Body of pancreas (tissue), 4 donors: ENCODE measurements around the gene LRRC3C. TPM values are rescaled to one million over a fixed set of nuclear protein-coding genes. Genes with fewer than 3 reads are reported as not detected.

ENCODE experiments used
- ATAC-seq: fragments of 150-250 bp; one replicate; pipeline ENCODE4 v1.9.1; 2016
- DNase-seq, 4 donors: peaks; one replicate each; pipeline ENCODE4 v3.0.0-alpha.2; 2019
- H3K27ac ChIP-seq, 4 donors: fragments of 200-600 bp; sonication (generic); 1 replicate in 3 of 4; 2 replicates in 1 of 4; pipeline versions ENCODE4 v1.5.1 to v1.6.1; 2016 to 2019; ENCODE audit warnings: mild to moderate bottlenecking in 1 of 4, mixed read lengths in 1 of 4, moderate library complexity in 1 of 4
- H3K27me3 ChIP-seq, 2 donors: fragments of 200-600 bp; sonication (generic); one replicate each; pipeline ENCODE4 v1.6.0; 2016; ENCODE audit warnings: mild to moderate bottlenecking in 1 of 2
- H3K36me3 ChIP-seq, 2 donors: fragments of 200-600 bp; sonication (generic); replicated peaks in 1 of 2; 2 replicates each; pipeline ENCODE4 v1.5.1; 2016; ENCODE audit warnings: low read depth in 2 of 2; ENCODE audit not compliant: insufficient read depth in 1 of 2
- H3K4me1 ChIP-seq: fragments of 200-600 bp; sonication (generic); one replicate; pipeline ENCODE4 v1.6.0; 2016
- H3K4me3 ChIP-seq, 2 donors: fragments of 200-600 bp; sonication (generic); 1 replicate in 1 of 2; 2 replicates in 1 of 2; pipeline ENCODE4 v1.5.1; 2016 to 2019
- H3K9me3 ChIP-seq, 3 donors: fragments of 200-600 bp; sonication (generic); 1 replicate in 2 of 3; 2 replicates in 1 of 3; pipeline ENCODE4 v1.5.1; 2016
- POLR2A ChIP-seq, 3 donors: fragments of 450-650 bp; IDR thresholded peaks; one replicate each; pipeline ENCODE4 v1.6.1; 2016; ENCODE audit warnings: antibody characterized with exemption in 3 of 3, mild to moderate bottlenecking in 2 of 3
- WGBS, 2 donors: methylation state at CpG; one replicate each; pipeline ENCODE4 v1.1.5; 2017; 5-methylcytosine and 5-hydroxymethylcytosine counted together
- intact Hi-C: fragments of 100-400 bp; cut with DNase I; formaldehyde crosslinking; loops from one replicate; pipeline ENCODE4 v1.15.1; 2023
- total RNA-seq, 2 donors: library from RNA; depleted of rRNA; stranded (reverse); fragments of >200 nt; gene quantifications; one replicate each; pipeline ENCODE4 v1.1.0, GENCODE V29; 2016
- TF ChIP-seq, protein P1 (sequence below), 7 experiments: fragments of 450-650 bp in 4 of 7; fragments of 200-600 bp in 3 of 7; sonication (generic) in 3 of 7; IDR thresholded peaks; one replicate each; pipeline ENCODE4 v1.5.1; 2016 to 2019; ENCODE audit warnings: antibody characterized with exemption in 7 of 7

Gene LRRC3C
- total RNA-seq, 2 donors from 2014 or later = not detected

DNA sequence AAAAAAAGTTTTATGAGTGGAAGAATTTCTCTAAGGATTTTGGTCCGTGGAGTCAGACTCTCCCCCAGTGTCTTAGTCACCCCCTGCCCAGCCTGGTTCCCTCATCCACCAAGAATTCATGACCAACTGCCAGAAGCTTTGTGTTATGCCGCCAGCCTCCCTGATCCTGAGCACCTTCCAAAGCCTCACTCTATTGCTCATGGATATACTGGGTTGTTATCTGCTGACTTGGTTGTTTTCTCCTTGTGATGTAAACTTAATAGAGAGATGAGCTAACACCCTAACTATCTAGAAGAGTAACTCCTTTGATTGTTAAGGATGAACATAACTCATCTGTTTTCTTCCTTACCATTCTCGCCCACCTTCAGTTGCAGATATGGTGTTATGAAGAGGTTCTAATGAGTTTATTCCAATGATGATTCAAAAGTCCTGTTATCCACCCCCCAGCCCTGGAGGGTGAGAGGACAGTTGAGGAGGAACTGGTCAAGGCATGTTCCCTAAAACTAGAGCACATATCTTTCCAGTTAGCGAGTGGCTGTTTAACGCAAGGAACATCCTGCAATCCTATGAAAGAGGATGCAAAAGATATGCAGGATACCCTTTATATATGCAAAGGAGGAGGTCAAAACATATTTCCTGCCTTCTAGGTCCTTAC, 51.6 kb downstream of the LRRC3C start:
- Histone ChIP-seq H3K36me3 (peaks cover 0 to under 1% of the 10 kb centered on the region in 2 donors), H3K27ac (no peak overlapping the region), H3K4me3 (no peak overlapping the region), H3K27me3 (no peaks in the 10 kb centered on the region), H3K4me1 (peaks cover 17% of the 10 kb centered on the region), H3K9me3 (no peaks in the 10 kb centered on the region)
- ATAC-seq (no peak), DNase-seq (no peak)
- WGBS, 2 donors = 70% methylated on average over 5 of the region's 5 CpGs
- no peak for TF ChIP-seq POLR2A (IDR thresholded peaks at IDR 0.05)
- TF ChIP-seq, protein P1, sequence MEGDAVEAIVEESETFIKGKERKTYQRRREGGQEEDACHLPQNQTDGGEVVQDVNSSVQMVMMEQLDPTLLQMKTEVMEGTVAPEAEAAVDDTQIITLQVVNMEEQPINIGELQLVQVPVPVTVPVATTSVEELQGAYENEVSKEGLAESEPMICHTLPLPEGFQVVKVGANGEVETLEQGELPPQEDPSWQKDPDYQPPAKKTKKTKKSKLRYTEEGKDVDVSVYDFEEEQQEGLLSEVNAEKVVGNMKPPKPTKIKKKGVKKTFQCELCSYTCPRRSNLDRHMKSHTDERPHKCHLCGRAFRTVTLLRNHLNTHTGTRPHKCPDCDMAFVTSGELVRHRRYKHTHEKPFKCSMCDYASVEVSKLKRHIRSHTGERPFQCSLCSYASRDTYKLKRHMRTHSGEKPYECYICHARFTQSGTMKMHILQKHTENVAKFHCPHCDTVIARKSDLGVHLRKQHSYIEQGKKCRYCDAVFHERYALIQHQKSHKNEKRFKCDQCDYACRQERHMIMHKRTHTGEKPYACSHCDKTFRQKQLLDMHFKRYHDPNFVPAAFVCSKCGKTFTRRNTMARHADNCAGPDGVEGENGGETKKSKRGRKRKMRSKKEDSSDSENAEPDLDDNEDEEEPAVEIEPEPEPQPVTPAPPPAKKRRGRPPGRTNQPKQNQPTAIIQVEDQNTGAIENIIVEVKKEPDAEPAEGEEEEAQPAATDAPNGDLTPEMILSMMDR (IDR thresholded peaks at IDR 0.05) = no peak
- intact Hi-C loops = no loop called here

DNA sequence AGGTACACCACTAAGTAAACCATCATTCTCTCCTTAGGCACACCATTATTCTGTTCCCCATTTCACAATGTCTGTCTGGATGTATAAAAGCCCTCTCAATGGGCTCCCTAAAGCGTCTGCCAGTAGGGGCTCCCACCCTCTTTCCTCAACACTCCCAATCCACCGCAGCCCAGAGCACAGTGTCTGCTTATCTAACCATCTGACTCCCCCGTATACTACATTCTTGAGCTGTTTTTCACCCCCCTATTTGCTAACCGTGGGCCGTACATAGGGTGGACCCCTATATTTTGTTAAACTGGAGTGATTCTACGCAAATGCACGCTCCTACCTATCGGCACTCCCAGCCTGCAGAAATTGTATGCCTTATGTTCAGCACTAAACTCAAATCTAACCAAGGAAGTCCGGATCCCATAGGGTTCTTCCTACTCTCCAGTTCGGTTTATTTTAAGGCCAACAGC, 52.4 kb downstream of the LRRC3C start:
- TF ChIP-seq, protein P1 (IDR thresholded peaks at IDR 0.05) = no peak
- no peak for TF ChIP-seq POLR2A (IDR thresholded peaks at IDR 0.05)
- Histone ChIP-seq H3K9me3 (no peaks in the 10 kb centered on the region), H3K27me3 (no peaks in the 10 kb centered on the region), H3K36me3 (peaks cover 5 to 7% of the 10 kb centered on the region in 2 donors), H3K27ac (peak overlapping the region; percentile 40 to 95 (median 83)), H3K4me3 (peak overlapping the region; percentile 6), H3K4me1 (peaks cover 17% of the 10 kb centered on the region)
- 1% methylated on average over 10 of the region's 10 CpGs for WGBS, 2 donors
- ATAC-seq (peak; percentile 22), DNase-seq (peak in 3 of 4 donors; percentile 15 to 33 (median 26))
- intact Hi-C loops = no loop called here

DNA sequence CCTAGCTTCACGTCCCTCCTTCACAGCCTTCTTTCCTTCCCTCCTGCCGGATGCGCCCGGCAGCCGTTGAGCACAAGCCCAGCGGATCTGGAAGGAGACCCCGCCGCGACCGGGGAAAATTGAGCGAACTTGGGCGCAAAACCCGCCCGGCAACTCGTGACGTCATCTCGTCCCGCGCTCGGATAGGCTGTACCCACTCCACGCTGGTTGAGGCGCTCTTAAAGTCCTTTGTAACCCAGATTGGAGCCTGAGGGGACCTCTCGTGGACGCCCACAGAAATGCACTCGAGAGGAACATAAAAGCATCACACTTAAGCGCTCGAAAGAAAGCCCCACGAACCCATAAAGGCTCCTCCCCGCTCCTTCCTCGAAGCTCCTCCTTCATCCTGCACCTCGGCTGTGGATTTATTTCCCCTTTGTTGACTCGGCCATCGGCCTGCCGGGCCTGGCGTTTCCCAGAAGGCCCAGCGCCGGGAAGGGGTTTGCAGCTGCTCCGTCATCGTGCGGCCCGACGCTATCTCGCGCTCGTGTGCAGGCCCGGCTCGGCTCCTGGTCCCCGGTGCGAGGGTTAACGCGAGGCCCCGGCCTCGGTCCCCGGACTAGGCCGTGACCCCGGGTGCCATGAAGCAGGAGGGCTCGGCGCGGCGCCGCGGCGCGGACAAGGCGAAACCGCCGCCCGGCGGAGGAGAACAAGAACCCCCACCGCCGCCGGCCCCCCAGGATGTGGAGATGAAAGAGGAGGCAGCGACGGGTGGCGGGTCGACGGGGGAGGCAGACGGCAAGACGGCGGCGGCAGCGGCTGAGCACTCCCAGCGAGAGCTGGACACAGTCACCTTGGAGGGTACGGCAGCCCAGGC, 53.0 kb downstream of the LRRC3C start, which contains the start of gene PSMD3:
TSS of gene PSMD3 (plus strand) at position 457 of the 856 bp plus-strand sequence. CDS start at position 621, 164 bp downstream.
- H3K36me3 ChIP-seq = peaks cover 10 to 13% of the 10 kb centered on the region in 2 donors
- DNase-seq (peak; percentile 98 to 99 (median 99)), ATAC-seq (peak; percentile 95)
- H3K4me3 ChIP-seq = peak within 1 kb of the TSS; percentile 90 to 100
- peak within 1 kb of the TSS; percentile 65 to 95 (median 90) for H3K27ac ChIP-seq
- peak; percentile 63 to 90 (median 83) for TF ChIP-seq POLR2A (IDR thresholded peaks at IDR 0.05)
- TF ChIP-seq, protein P1 (IDR thresholded peaks at IDR 0.05) = peak; percentile 53 to 99 (median 97)
- 1% methylated on average over 14 to 68 of the region's 84 CpGs for WGBS, 2 donors
- H3K27me3 ChIP-seq = no peaks in the 10 kb centered on the region
- H3K9me3 ChIP-seq = no peaks in the 10 kb centered on the region
- peaks cover 17% of the 10 kb centered on the region for H3K4me1 ChIP-seq
- intact Hi-C loops = no loop called here

DNA sequence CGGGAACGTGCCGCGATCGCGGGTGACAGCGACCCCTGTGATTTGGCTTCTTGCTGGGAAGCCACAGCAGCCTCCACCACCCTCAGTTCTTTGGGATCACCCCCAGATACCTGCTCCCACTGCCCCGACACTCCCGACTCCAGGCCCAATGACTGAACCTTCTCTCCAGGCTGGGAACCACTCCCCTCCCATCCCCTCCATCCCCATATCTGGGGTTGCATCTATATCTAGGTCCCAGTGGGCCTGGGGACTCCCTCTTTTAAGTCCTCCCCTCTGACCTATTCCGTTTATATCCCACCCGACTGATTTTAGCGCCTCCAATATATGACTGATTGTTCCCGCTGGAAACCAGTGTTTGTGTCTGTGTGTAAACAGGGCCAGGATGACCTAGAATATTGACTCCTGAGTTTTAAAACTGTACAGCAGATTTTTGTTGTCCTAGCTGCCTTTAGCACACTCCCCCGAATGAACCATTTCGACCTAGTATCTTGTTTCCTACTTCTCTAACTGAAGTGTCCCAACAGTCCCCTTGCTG, 53.7 kb downstream of the LRRC3C start:
- intact Hi-C loops = no loop called here
- Histone ChIP-seq H3K4me3 (peak overlapping the region; percentile 90 to 100), H3K36me3 (peaks cover 13% of the 10 kb centered on the region in 2 donors), H3K27me3 (no peaks in the 10 kb centered on the region), H3K4me1 (peaks cover 17% of the 10 kb centered on the region), H3K9me3 (no peaks in the 10 kb centered on the region), H3K27ac (peak overlapping the region; percentile 65 to 95 (median 90))
- ATAC-seq (no peak), DNase-seq (no peak)
- WGBS, 2 donors = 0 to 1% methylated on average over 8 to 15 of the region's 15 CpGs
- TF ChIP-seq, protein P1 (IDR thresholded peaks at IDR 0.05) = no peak
- TF ChIP-seq POLR2A (IDR thresholded peaks at IDR 0.05) = no peak
